B cell (primary cell): ENCODE measurements around the gene CLDN7.

ENCODE experiments used
- EZH2 ChIP-seq: IDR thresholded peaks from 2 replicates; pipeline ENCODE4 v1.6.1; 2012; ENCODE audit warnings: borderline replicate concordance, low read depth, mild to moderate bottlenecking, moderate library complexity, low read length; ENCODE audit not compliant: insufficient read depth, poor library complexity, severe bottlenecking
- TF ChIP-seq, protein P1 (sequence below): fragments of 200-600 bp; IDR thresholded peaks from one replicate; pipeline ENCODE4 v1.8.0; 2022; ENCODE audit warnings: antibody characterized with exemption, mild to moderate bottlenecking

DNA sequence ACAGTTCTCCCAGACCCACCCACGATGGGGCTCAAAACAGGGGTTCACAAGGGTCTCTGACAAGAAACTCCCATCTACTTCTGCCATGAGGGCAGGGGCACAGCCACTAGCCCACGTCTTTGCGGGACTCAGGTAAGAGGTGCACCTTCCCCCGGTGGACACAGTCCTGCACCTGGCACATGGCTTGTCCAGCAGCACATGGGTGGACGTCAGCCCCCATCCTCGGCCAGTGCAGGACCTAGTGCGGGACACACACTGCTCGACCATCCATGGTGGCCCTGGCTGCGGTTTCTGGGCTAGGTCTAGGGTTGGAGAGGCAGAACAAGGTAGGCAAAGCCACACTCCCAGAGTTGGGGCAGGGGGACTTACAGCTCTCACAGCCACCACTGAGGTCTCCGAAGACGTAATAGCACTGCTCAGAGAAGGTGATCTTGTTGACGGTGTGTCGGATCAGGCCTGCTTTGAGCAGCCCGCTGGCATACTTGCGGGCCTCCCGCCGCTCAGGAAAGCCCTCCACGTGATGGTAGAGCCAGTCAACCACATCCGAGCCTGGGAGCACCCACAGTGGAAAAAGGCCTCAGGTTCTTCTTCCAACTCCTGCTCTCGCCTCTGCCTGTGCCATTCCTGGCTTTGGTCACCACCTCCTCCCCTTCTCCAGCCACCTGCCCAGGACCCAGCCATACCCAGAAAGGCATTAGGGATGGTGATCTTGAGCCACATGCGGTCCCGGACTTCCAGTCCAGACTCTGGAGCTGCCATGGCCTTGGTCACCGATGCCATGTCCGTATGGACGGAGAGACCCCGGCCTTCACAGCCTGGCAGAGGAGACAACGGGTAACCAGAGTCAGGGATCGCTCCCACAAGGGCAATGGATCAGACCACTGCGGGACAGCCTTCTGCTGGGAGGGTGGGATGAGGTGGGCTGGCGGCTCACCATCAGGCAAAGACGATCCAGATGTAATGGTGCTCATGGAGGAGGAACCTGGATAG is 35.3 kb downstream of the CLDN7 start:
- TF ChIP-seq, protein P1, sequence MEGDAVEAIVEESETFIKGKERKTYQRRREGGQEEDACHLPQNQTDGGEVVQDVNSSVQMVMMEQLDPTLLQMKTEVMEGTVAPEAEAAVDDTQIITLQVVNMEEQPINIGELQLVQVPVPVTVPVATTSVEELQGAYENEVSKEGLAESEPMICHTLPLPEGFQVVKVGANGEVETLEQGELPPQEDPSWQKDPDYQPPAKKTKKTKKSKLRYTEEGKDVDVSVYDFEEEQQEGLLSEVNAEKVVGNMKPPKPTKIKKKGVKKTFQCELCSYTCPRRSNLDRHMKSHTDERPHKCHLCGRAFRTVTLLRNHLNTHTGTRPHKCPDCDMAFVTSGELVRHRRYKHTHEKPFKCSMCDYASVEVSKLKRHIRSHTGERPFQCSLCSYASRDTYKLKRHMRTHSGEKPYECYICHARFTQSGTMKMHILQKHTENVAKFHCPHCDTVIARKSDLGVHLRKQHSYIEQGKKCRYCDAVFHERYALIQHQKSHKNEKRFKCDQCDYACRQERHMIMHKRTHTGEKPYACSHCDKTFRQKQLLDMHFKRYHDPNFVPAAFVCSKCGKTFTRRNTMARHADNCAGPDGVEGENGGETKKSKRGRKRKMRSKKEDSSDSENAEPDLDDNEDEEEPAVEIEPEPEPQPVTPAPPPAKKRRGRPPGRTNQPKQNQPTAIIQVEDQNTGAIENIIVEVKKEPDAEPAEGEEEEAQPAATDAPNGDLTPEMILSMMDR: no peak
- TF ChIP-seq EZH2: no peak
